ENCODE results near the gene MPEG1. TPM values are rescaled to one million over a fixed set of nuclear protein-coding genes. Genes with fewer than 3 reads are reported as not detected.

The MPEG1 gene
- total and polyA plus RNA-seq, 4 donors, result 7.0 to 63.5 (median 36.9) TPM

DNA sequence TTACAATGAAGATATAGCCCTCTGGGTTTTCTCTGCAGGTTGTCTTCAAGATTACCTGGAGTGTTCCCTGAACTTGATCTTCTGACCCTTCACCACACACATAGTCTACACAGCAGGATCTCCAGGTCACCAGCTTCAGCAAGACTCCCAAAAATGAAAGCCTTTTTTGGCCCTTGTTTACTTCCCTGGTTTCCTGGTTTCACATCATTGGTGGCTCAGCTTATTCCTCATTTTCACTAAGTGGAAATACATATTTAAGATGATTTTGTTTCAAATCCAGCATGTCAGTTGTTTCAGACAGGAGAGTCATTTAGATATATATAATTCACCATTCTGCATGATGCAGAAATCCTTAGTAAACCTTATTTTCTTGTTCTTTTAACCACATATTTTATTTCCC lies 41.6 kb upstream of the MPEG1 start:
- no peak for DNase-seq
- peaks cover 0 to 3% (median 0%) of the 10 kb centered on the region in 4 donors for H3K9me3 ChIP-seq (ENCODE audit: control insufficient read depth in 4 of 4, insufficient read depth in 3 of 4, low read length in 3 of 4)
- ATAC-seq (ENCODE audit: insufficient read depth, low FRiP score), result no peak
- H3K4me1 ChIP-seq (ENCODE audit: control insufficient read depth in 5 of 5, insufficient read depth in 5 of 5, low read length in 5 of 5), result no peaks in the 10 kb centered on the region
- no peaks in the 10 kb centered on the region for H3K36me3 ChIP-seq (ENCODE audit: control insufficient read depth in 4 of 4, insufficient read depth in 4 of 4, low read length in 4 of 4)
- no peak overlapping the region for H3K27ac ChIP-seq (ENCODE audit: low read depth in 1 of 2, low read length in 1 of 2)
- TF ChIP-seq CTCF (IDR thresholded peaks at IDR 0.05; ENCODE audit: control extremely low read depth, extremely low read depth), result no peak
- no peak overlapping the region for H3K4me3 ChIP-seq
- no peak overlapping the region for H3K9ac ChIP-seq (ENCODE audit: insufficient read depth in 1 of 2, low read length in 2 of 2)
- no peaks in the 10 kb centered on the region for H3K27me3 ChIP-seq (ENCODE audit: control insufficient read depth in 3 of 3, insufficient read depth in 3 of 3, low read length in 2 of 3)

- no peak overlapping the region for H3K27ac ChIP-seq (ENCODE audit: low read depth in 1 of 2, low read length in 1 of 2)
- WGBS, 2 donors, result 92 to 96% methylated on average over 2 of the region's 2 CpGs
- DNase-seq, result no peak
- no peak for ATAC-seq (ENCODE audit: insufficient read depth, low FRiP score)
- peaks cover 0 to 3% (median 0%) of the 10 kb centered on the region in 4 donors for H3K9me3 ChIP-seq (ENCODE audit: control insufficient read depth in 4 of 4, insufficient read depth in 3 of 4, low read length in 3 of 4)
- TF ChIP-seq CTCF (IDR thresholded peaks at IDR 0.05; ENCODE audit: control extremely low read depth, extremely low read depth), result no peak
- H3K9ac ChIP-seq (ENCODE audit: insufficient read depth in 1 of 2, low read length in 2 of 2), result no peak overlapping the region
- no peaks in the 10 kb centered on the region for H3K27me3 ChIP-seq (ENCODE audit: control insufficient read depth in 3 of 3, insufficient read depth in 3 of 3, low read length in 2 of 3)
- H3K4me3 ChIP-seq, result no peak overlapping the region
- H3K4me1 ChIP-seq (ENCODE audit: control insufficient read depth in 5 of 5, insufficient read depth in 5 of 5, low read length in 5 of 5), result no peaks in the 10 kb centered on the region
- no peaks in the 10 kb centered on the region for H3K36me3 ChIP-seq (ENCODE audit: control insufficient read depth in 4 of 4, insufficient read depth in 4 of 4, low read length in 4 of 4)
Measured at GRCh38 chr11:59253001-59253400, 40.3 kb upstream of the MPEG1 start.

DNA sequence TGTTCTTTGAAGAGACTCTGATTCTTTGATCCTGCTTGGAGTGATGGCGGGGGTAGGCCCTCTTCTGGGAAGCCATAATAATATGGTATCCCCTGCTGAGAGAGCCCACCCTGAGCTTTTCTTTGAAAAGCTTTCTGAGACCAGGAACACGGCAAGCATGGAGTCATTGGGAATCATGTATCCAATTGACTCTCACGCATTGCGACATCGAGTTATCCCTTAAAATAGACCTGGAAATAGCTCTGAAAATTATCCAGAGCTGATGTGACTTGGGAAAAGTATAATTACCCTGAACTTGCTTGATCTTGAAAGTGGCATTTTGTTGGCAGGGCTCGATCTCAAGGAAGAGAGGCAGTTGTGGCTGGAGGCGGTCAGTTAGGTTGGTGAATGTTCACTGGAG lies 36.8 kb upstream of the MPEG1 start:
- no peaks in the 10 kb centered on the region for H3K27me3 ChIP-seq (ENCODE audit: control insufficient read depth in 3 of 3, insufficient read depth in 3 of 3, low read length in 2 of 3)
- no peak overlapping the region for H3K4me3 ChIP-seq
- H3K4me1 ChIP-seq (ENCODE audit: control insufficient read depth in 5 of 5, insufficient read depth in 5 of 5, low read length in 5 of 5), result peaks cover 0 to 3% (median 0%) of the 10 kb centered on the region in 5 donors
- H3K9ac ChIP-seq (ENCODE audit: insufficient read depth in 1 of 2, low read length in 2 of 2), result no peak overlapping the region
- no peak for DNase-seq
- no peak for TF ChIP-seq CTCF (IDR thresholded peaks at IDR 0.05; ENCODE audit: control extremely low read depth, extremely low read depth)
- H3K27ac ChIP-seq (ENCODE audit: low read depth in 1 of 2, low read length in 1 of 2), result no peak overlapping the region
- H3K36me3 ChIP-seq (ENCODE audit: control insufficient read depth in 4 of 4, insufficient read depth in 4 of 4, low read length in 4 of 4), result no peaks in the 10 kb centered on the region
- H3K9me3 ChIP-seq (ENCODE audit: control insufficient read depth in 4 of 4, insufficient read depth in 3 of 4, low read length in 3 of 4), result no peaks in the 10 kb centered on the region
- 95 to 98% methylated on average over 7 of the region's 7 CpGs for WGBS, 2 donors
- ATAC-seq (ENCODE audit: insufficient read depth, low FRiP score), result no peak

DNA sequence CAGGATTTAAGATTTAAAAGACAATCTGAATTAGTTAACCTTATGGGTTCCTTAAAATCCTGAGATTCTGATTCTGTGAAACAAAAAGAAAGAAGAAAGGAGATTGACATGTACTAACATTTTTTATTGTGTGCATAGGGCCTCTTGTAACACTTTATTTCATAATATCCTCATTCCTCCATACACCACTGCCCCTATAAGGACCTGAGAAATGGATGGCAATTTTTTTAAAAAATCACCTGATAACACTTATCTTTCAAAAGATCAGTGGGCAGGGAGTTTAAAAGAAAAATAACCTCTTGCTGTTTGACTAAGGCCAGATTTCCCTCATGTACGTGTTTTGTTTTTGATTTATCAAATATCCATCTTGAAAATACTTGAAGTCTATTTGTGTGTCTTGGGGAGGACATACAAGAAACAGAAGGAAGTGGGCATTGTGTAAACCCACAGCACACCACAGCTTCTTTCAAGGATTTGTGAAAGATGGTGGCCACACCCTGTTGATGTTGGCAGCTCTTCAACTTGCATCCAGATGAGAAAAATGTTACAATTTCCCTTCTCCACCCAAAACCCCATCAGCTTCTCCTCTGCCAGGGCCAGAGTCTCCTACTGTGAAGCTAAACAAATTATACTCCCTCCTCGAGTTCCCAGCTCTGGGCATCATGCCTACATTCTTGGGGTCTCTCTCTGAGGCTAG lies 35.0 kb upstream of the MPEG1 start:
- TF ChIP-seq CTCF (IDR thresholded peaks at IDR 0.05; ENCODE audit: control extremely low read depth, extremely low read depth), result no peak
- Histone ChIP-seq H3K9ac (ENCODE audit: insufficient read depth in 1 of 2, low read length in 2 of 2) (no peak overlapping the region), H3K4me3 (no peak overlapping the region), H3K36me3 (ENCODE audit: control insufficient read depth in 4 of 4, insufficient read depth in 4 of 4, low read length in 4 of 4) (no peaks in the 10 kb centered on the region), H3K27me3 (ENCODE audit: control insufficient read depth in 3 of 3, insufficient read depth in 3 of 3, low read length in 2 of 3) (no peaks in the 10 kb centered on the region), H3K27ac (ENCODE audit: low read depth in 1 of 2, low read length in 1 of 2) (no peak overlapping the region), H3K9me3 (ENCODE audit: control insufficient read depth in 4 of 4, insufficient read depth in 3 of 4, low read length in 3 of 4) (no peaks in the 10 kb centered on the region), H3K4me1 (ENCODE audit: control insufficient read depth in 5 of 5, insufficient read depth in 5 of 5, low read length in 5 of 5) (peaks cover 0 to 3% (median 0%) of the 10 kb centered on the region in 5 donors)
- peak in 1 of 3 donors; percentile 21 for DNase-seq
- WGBS, 2 donors, result 2 to 6% methylated on average over 2 of the region's 2 CpGs
- ATAC-seq (ENCODE audit: insufficient read depth, low FRiP score), result peak; percentile 66
